Upper lobe of left lung (tissue), 4 donors: ENCODE data around the gene DOCK8.

Experiments used
- CTCF ChIP-seq, 6 experiments: fragments of 450-650 bp in 4 of 6; fragments of 200-600 bp in 2 of 6; sonication (generic) in 2 of 6; IDR thresholded peaks; one replicate each; pipeline ENCODE4 v1.5.1; 2016 to 2019; ENCODE audit warnings: antibody characterized with exemption in 6 of 6
- EP300 ChIP-seq, 4 donors: sonication (generic); formaldehyde crosslinking; IDR thresholded peaks; one replicate each; pipeline ENCODE4 v1.5.1; 2017; ENCODE audit warnings: antibody characterized with exemption in 4 of 4, control low read depth in 2 of 4
- POLR2AphosphoS5 ChIP-seq, 2 donors: sonication (generic); formaldehyde crosslinking; IDR thresholded peaks; one replicate each; pipeline ENCODE4 v1.5.1; 2017; ENCODE audit warnings: antibody characterized with exemption in 2 of 2

- TF ChIP-seq EP300 (IDR thresholded peaks at IDR 0.05) (no peak), CTCF (IDR thresholded peaks at IDR 0.05) (no peak), POLR2AphosphoS5 (IDR thresholded peaks at IDR 0.05) (no peak)
Observed at GRCh38 chr9:292915-293314, 78.2 kb downstream of the DOCK8 start.
